Esophagus squamous epithelium (tissue), 4 donors: ENCODE measurements around the gene TCERG1L.

Source experiments
- CTCF ChIP-seq, 6 experiments: fragments of 450-650 bp in 4 of 6; fragments of 200-600 bp in 2 of 6; sonication (generic) in 2 of 6; IDR thresholded peaks; one replicate each; pipeline ENCODE4 v1.5.1; 2016 to 2019; ENCODE audit warnings: antibody characterized with exemption in 6 of 6, mild to moderate bottlenecking in 4 of 6, moderate library complexity in 4 of 6
- POLR2A ChIP-seq, 4 donors: fragments of 450-650 bp; IDR thresholded peaks; one replicate each; pipeline ENCODE4 v1.6.1; 2017; ENCODE audit warnings: antibody characterized with exemption in 4 of 4, mild to moderate bottlenecking in 4 of 4, moderate library complexity in 3 of 4

GRCh38 chr10:131193923-131194322, 117.6 kb downstream of the TCERG1L start:
- TF ChIP-seq CTCF (IDR thresholded peaks at IDR 0.05) (no peak), POLR2A (IDR thresholded peaks at IDR 0.05) (no peak)
